Measurements from ENCODE around the gene OAS3.
"Not testable (repeated sequence)": the region's sequence is repeated elsewhere in the genome, so short reads cannot be mapped to it uniquely, and the experiment has no call there.

- TF ChIP-seq ESRRG (CRISPR knock-in tag; IDR thresholded peaks at IDR 0.05); ZNF8 (CRISPR knock-in tag; IDR thresholded peaks at IDR 0.05); SNAI2 (CRISPR knock-in tag; IDR thresholded peaks at IDR 0.05); GLIS3 (CRISPR knock-in tag; IDR thresholded peaks at IDR 0.05); TSHZ2 (CRISPR knock-in tag; IDR thresholded peaks at IDR 0.05); ZFP30 (CRISPR knock-in tag; IDR thresholded peaks at IDR 0.05); ZNF70 (CRISPR knock-in tag; IDR thresholded peaks at IDR 0.05); BACH2 (CRISPR knock-in tag; IDR thresholded peaks at IDR 0.05; ENCODE audit: borderline replicate concordance); TCF4 (CRISPR knock-in tag; IDR thresholded peaks at IDR 0.05; ENCODE audit: borderline replicate concordance); PPARA (CRISPR knock-in tag; IDR thresholded peaks at IDR 0.05; ENCODE audit: borderline replicate concordance); ISL1 (CRISPR knock-in tag; IDR thresholded peaks at IDR 0.05): not testable (repeated sequence)
- TF ChIP-seq, protein P1, sequence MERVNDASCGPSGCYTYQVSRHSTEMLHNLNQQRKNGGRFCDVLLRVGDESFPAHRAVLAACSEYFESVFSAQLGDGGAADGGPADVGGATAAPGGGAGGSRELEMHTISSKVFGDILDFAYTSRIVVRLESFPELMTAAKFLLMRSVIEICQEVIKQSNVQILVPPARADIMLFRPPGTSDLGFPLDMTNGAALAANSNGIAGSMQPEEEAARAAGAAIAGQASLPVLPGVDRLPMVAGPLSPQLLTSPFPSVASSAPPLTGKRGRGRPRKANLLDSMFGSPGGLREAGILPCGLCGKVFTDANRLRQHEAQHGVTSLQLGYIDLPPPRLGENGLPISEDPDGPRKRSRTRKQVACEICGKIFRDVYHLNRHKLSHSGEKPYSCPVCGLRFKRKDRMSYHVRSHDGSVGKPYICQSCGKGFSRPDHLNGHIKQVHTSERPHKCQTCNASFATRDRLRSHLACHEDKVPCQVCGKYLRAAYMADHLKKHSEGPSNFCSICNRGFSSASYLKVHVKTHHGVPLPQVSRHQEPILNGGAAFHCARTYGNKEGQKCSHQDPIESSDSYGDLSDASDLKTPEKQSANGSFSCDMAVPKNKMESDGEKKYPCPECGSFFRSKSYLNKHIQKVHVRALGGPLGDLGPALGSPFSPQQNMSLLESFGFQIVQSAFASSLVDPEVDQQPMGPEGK (CRISPR knock-in tag; IDR thresholded peaks at IDR 0.05; ENCODE audit: borderline replicate concordance), result not testable (repeated sequence)
Observed at GRCh38 chr12:112957125-112957524, 18.9 kb downstream of the OAS3 start.

Data from SK-N-SH treated with all-trans-retinoic acid at 6 μM for 48 hours (cell line).